ENCODE results near the gene TCF4. TPM values are rescaled to one million over a fixed set of nuclear protein-coding genes. Genes with fewer than 3 reads are reported as not detected.

Gene TCF4
- total RNA-seq, 1 donor from 2014 or later, result 175 TPM

DNA sequence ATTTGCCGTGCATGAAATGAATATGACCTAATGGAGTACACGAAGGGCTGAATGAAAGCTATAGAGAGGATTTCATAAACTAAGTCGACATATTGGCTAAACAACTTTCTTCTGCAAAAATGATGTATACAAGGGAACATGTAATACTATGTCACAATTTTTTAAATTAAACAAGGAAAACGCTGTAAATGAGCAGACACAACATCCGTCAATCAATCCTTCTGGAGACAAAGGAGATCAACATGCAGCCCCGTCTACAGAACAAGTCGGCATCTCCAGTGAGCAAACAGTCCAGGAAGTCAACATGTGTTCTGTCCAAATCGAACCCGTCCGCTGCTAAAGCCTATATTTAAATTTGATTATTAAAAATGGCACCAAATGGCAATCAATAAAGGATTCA lies 180.8 kb downstream of the TCF4 start:
- Mint-ChIP-seq H3K36me3 (ENCODE audit: low read depth, unreplicated experiment) (no peaks in the 10 kb centered on the region), H3K4me1 (ENCODE audit: unreplicated experiment) (peaks cover 41% of the 10 kb centered on the region), H3K27me3 (ENCODE audit: unreplicated experiment) (peaks cover 5% of the 10 kb centered on the region), H3K4me3 (ENCODE audit: unreplicated experiment) (no peak overlapping the region), H3K27ac (ENCODE audit: unreplicated experiment) (no peak overlapping the region), H3K9me3 (ENCODE audit: unreplicated experiment) (no peaks in the 10 kb centered on the region)
- no peak for DNase-seq (ENCODE audit: low spot score)
- TF ChIP-seq, protein P1, sequence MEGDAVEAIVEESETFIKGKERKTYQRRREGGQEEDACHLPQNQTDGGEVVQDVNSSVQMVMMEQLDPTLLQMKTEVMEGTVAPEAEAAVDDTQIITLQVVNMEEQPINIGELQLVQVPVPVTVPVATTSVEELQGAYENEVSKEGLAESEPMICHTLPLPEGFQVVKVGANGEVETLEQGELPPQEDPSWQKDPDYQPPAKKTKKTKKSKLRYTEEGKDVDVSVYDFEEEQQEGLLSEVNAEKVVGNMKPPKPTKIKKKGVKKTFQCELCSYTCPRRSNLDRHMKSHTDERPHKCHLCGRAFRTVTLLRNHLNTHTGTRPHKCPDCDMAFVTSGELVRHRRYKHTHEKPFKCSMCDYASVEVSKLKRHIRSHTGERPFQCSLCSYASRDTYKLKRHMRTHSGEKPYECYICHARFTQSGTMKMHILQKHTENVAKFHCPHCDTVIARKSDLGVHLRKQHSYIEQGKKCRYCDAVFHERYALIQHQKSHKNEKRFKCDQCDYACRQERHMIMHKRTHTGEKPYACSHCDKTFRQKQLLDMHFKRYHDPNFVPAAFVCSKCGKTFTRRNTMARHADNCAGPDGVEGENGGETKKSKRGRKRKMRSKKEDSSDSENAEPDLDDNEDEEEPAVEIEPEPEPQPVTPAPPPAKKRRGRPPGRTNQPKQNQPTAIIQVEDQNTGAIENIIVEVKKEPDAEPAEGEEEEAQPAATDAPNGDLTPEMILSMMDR (IDR thresholded peaks at IDR 0.05; ENCODE audit: unreplicated experiment), result no peak

DNA sequence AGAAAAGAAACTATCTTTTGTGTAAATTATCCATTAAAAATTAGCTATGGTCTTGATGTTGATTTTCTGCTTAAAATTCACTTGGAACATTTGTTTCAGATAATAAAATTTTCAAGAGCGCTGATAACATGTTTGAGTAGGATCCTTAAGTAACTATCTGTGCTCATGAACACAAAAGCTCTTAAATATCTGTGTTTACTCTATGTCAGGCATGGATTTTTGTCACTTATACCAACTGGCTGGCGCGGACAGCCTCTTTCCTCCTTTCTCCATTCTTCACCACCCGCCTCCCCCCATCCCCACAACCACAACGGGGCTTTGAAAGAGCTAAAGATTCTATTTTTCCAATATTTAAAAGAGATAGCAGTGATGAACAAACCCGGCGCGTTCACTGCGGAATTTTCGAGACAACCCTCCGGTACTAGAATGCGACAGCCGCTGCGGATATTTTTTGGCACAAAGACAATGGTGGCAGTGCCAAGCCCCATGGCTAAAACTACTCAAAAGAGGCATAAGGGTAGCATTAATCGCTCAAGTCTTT lies 181.5 kb downstream of the TCF4 start:
- peaks cover 5% of the 10 kb centered on the region for H3K27me3 Mint-ChIP-seq (ENCODE audit: unreplicated experiment)
- no peaks in the 10 kb centered on the region for H3K36me3 Mint-ChIP-seq (ENCODE audit: low read depth, unreplicated experiment)
- H3K4me3 Mint-ChIP-seq (ENCODE audit: unreplicated experiment), result no peak overlapping the region
- peaks cover 48% of the 10 kb centered on the region for H3K4me1 Mint-ChIP-seq (ENCODE audit: unreplicated experiment)
- H3K9me3 Mint-ChIP-seq (ENCODE audit: unreplicated experiment), result no peaks in the 10 kb centered on the region
- TF ChIP-seq, protein P1 (IDR thresholded peaks at IDR 0.05; ENCODE audit: unreplicated experiment), result no peak
- DNase-seq (ENCODE audit: low spot score), result no peak
- H3K27ac Mint-ChIP-seq (ENCODE audit: unreplicated experiment), result no peak overlapping the region

DNA sequence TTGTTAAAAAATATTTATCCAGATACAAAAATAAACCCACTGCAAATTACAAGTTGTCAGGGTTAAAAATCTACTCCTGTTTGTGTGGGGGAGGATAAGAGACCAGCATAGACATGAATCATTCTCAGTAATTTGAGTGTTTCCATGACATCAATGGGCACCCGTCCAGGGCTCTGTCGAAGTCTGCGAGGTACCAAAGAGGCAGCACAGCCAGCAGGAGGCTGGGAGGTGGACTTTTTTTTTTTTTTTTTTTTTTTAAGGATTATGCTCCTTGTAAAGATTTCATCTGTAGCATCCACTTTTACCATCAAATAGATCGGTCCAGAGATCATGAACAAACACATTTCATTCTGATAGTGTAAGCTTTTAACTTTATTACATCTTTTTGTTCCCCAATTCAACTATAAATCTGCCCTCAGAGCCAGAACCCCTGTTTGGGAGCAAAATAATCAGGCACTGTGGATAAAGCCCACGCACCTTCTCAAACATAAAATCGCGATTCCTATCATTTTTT lies 182.0 kb downstream of the TCF4 start:
- H3K4me1 Mint-ChIP-seq (ENCODE audit: unreplicated experiment), result peaks cover 51% of the 10 kb centered on the region
- H3K9me3 Mint-ChIP-seq (ENCODE audit: unreplicated experiment), result no peaks in the 10 kb centered on the region
- DNase-seq (ENCODE audit: low spot score), result no peak
- H3K27me3 Mint-ChIP-seq (ENCODE audit: unreplicated experiment), result peaks cover 4% of the 10 kb centered on the region
- no peak overlapping the region for H3K4me3 Mint-ChIP-seq (ENCODE audit: unreplicated experiment)
- TF ChIP-seq, protein P1 (IDR thresholded peaks at IDR 0.05; ENCODE audit: unreplicated experiment), result no peak
- no peak overlapping the region for H3K27ac Mint-ChIP-seq (ENCODE audit: unreplicated experiment)
- H3K36me3 Mint-ChIP-seq (ENCODE audit: low read depth, unreplicated experiment), result no peaks in the 10 kb centered on the region

DNA sequence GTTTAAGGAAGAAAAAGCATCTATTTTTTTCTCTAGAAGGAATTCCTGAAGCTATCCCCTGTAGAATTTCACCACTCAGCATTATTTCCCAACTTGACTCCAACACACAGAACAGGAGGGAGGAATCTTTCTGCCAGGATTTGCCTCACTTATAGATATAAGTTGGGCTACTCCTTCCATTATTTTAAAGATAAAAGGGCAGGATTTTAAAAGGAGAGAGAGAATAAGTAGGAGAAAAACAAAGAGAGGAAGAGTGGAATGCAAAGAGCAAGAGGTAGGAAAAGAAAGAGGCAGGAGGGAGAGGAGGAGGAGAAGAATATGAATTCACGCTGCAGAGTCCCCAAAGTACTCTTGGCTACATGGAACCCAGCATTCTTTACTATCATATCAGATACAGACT lies 182.5 kb downstream of the TCF4 start:
- H3K4me3 Mint-ChIP-seq (ENCODE audit: unreplicated experiment), result no peak overlapping the region
- no peak for DNase-seq (ENCODE audit: low spot score)
- peaks cover 4% of the 10 kb centered on the region for H3K27me3 Mint-ChIP-seq (ENCODE audit: unreplicated experiment)
- H3K9me3 Mint-ChIP-seq (ENCODE audit: unreplicated experiment), result no peaks in the 10 kb centered on the region
- TF ChIP-seq, protein P1 (IDR thresholded peaks at IDR 0.05; ENCODE audit: unreplicated experiment), result no peak
- H3K27ac Mint-ChIP-seq (ENCODE audit: unreplicated experiment), result peak overlapping the region; percentile 68
- peaks cover 56% of the 10 kb centered on the region for H3K4me1 Mint-ChIP-seq (ENCODE audit: unreplicated experiment)
- H3K36me3 Mint-ChIP-seq (ENCODE audit: low read depth, unreplicated experiment), result no peaks in the 10 kb centered on the region

DNA sequence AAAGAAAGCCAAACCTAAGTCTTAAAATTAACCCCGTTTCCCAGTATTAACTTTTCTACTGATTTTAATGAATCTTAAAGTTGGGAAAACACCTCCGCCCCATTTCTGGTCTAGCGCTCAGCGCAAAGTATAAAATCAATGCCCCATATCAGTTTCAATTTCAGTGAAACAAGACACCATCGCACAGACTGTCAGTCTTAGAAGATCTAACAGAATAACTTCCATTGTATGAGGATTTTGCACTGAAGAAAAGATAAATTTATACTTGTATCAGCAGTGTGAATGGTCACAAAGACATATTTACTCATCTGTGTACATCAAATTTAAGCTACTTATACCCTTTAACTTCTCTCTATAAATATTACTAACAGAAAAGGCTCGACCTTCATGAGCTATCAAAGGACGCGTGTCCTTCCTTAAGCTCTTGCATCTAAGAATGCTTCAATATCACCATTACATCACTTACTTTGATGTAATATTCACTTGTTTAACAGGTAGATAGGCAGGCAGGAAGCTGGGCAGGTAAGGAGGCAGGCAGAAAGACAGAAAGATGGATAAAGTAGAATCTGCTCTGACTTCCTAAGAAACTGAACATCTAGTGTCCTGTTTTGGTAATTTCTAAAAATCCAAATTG lies 183.0 kb downstream of the TCF4 start:
- no peak for DNase-seq (ENCODE audit: low spot score)
- Mint-ChIP-seq H3K4me1 (ENCODE audit: unreplicated experiment) (peaks cover 60% of the 10 kb centered on the region), H3K9me3 (ENCODE audit: unreplicated experiment) (no peaks in the 10 kb centered on the region), H3K4me3 (ENCODE audit: unreplicated experiment) (no peak overlapping the region), H3K36me3 (ENCODE audit: low read depth, unreplicated experiment) (no peaks in the 10 kb centered on the region), H3K27me3 (ENCODE audit: unreplicated experiment) (peaks cover 4% of the 10 kb centered on the region), H3K27ac (ENCODE audit: unreplicated experiment) (no peak overlapping the region)
- TF ChIP-seq, protein P1 (IDR thresholded peaks at IDR 0.05; ENCODE audit: unreplicated experiment), result no peak

All from endothelial cell (in vitro differentiated cells).